Stimulated activated memory B cell treated with anti-CD40 and anti-IgM and Interleukin-4, amounts not matched to agents 10 μg/mL and 1 μg/mL and 100 μg/mL, for 72 hours (primary cell): Measurements from ENCODE around the gene SPATA13.

Source experiments
- ATAC-seq: fragments of 150-1000 bp; cut with Tn5 transposase; 2 replicates; pipeline ENCODE4 v1.10.0; 2021
- H3K27ac Mint-ChIP-seq: one replicate; pipeline ENCODE4 v1.8.0; 2022; ENCODE audit warnings: mild to moderate bottlenecking, mixed read lengths
- H3K27me3 Mint-ChIP-seq: one replicate; pipeline ENCODE4 v1.8.0; 2022; ENCODE audit warnings: mixed read lengths
- H3K36me3 Mint-ChIP-seq: one replicate; pipeline ENCODE4 v1.8.0; 2022; ENCODE audit warnings: mixed read lengths
- H3K4me1 Mint-ChIP-seq: one replicate; pipeline ENCODE4 v1.8.0; 2022; ENCODE audit warnings: mixed read lengths
- H3K4me3 Mint-ChIP-seq: one replicate; pipeline ENCODE4 v1.8.0; 2022; ENCODE audit warnings: mild to moderate bottlenecking, moderate library complexity, mixed read lengths
- H3K9me3 Mint-ChIP-seq: one replicate; pipeline ENCODE4 v1.8.0; 2022; ENCODE audit warnings: mixed read lengths

SPATA13 gene

DNA sequence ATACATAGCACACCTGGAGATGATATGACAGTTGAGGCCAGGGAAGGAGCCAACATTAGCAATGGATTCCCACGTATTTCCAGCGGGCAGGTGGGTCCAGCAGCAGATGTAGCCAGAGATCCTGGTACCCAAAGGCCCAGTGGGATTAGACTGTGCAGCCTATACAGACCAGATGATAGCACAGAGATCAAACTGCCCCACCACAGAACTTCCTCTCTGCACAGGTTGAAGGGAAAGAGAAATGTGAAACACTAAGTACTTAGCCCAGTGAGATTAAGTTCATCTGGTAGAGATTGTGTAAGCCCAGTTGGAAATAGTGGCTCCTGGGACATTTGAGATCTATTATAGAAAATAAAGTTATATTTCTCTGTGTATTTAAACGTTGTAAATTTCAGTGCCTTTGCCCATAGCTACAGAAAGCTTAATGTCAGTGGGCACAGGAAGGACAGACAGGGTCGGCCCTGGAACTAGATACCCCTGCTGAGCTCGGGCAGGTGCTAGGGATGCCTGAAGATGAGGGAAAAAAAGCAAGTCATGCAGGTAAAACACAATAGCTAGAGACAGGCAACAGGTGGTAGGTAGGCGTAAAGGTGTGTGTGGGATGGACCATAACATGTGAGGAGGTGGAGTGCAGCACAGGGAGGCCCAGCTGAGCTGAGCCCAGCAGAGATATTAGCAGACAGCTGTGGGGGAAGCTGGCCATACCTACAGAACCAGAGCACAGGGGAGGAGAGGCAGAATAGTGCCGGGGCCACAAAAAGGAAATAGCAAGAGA is 27.3 kb upstream of the SPATA13 start:
- ATAC-seq = no peak
- peaks cover 6% of the 10 kb centered on the region for H3K9me3 Mint-ChIP-seq
- peaks cover 6% of the 10 kb centered on the region for H3K36me3 Mint-ChIP-seq
- H3K27ac Mint-ChIP-seq = no peak overlapping the region
- peaks cover 30% of the 10 kb centered on the region for H3K27me3 Mint-ChIP-seq
- no peaks in the 10 kb centered on the region for H3K4me1 Mint-ChIP-seq
- H3K4me3 Mint-ChIP-seq = no peak overlapping the region

GRCh38 chr13:24134231-24134630 is 26.3 kb upstream of the SPATA13 start:
- Mint-ChIP-seq H3K27ac (no peak overlapping the region), H3K4me3 (no peak overlapping the region), H3K36me3 (peaks cover 6% of the 10 kb centered on the region), H3K9me3 (peaks cover 6% of the 10 kb centered on the region), H3K27me3 (peaks cover 26% of the 10 kb centered on the region), H3K4me1 (no peaks in the 10 kb centered on the region)
- no peak for ATAC-seq

GRCh38 chr13:24134757-24135156 is 25.8 kb upstream of the SPATA13 start:
- peaks cover 21% of the 10 kb centered on the region for H3K27me3 Mint-ChIP-seq
- no peak overlapping the region for H3K4me3 Mint-ChIP-seq
- peaks cover 6% of the 10 kb centered on the region for H3K36me3 Mint-ChIP-seq
- peaks cover 6% of the 10 kb centered on the region for H3K9me3 Mint-ChIP-seq
- no peak overlapping the region for H3K27ac Mint-ChIP-seq
- ATAC-seq = no peak
- no peaks in the 10 kb centered on the region for H3K4me1 Mint-ChIP-seq

GRCh38 chr13:24135674-24136300 is 24.7 kb upstream of the SPATA13 start:
- H3K4me1 Mint-ChIP-seq = no peaks in the 10 kb centered on the region

DNA sequence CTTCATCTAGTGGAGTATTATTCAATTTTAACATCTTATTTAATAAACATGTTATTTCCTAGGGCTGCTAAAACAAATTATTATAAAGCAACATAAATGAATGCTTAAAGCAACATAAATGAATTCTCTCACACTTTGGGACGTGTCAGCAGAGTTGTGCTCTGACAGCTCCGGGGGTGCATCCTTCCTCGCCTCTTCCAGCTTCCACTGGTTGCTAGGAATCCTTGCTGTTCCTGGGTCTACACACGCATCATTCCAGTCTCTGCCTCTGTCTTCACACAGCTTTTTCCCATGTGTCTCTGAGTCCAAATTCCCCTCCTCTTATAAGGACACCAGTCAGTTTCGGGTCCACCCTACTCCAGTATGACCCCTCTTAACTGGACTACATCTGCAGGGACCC is 21.6 kb upstream of the SPATA13 start:
- no peak overlapping the region for H3K4me3 Mint-ChIP-seq
- peaks cover 11% of the 10 kb centered on the region for H3K27me3 Mint-ChIP-seq
- no peak overlapping the region for H3K27ac Mint-ChIP-seq
- no peaks in the 10 kb centered on the region for H3K9me3 Mint-ChIP-seq
- ATAC-seq = no peak
- H3K36me3 Mint-ChIP-seq = no peaks in the 10 kb centered on the region
- H3K4me1 Mint-ChIP-seq = no peaks in the 10 kb centered on the region

More at GRCh38 chr13:24135674-24136300, 24.7 kb upstream of the SPATA13 start:
- peaks cover 6% of the 10 kb centered on the region for H3K36me3 Mint-ChIP-seq
- H3K27ac Mint-ChIP-seq = no peak overlapping the region
- peaks cover 6% of the 10 kb centered on the region for H3K9me3 Mint-ChIP-seq
- ATAC-seq = no peak
- peaks cover 13% of the 10 kb centered on the region for H3K27me3 Mint-ChIP-seq
- H3K4me3 Mint-ChIP-seq = no peak overlapping the region

GRCh38 chr13:24141333-24141910 is 19.1 kb upstream of the SPATA13 start:
- H3K36me3 Mint-ChIP-seq = no peaks in the 10 kb centered on the region
- ATAC-seq = no peak
- peaks cover 20% of the 10 kb centered on the region for H3K27me3 Mint-ChIP-seq
- no peaks in the 10 kb centered on the region for H3K9me3 Mint-ChIP-seq
- no peak overlapping the region for H3K27ac Mint-ChIP-seq
- H3K4me1 Mint-ChIP-seq = no peaks in the 10 kb centered on the region
- no peak overlapping the region for H3K4me3 Mint-ChIP-seq

GRCh38 chr13:24142453-24142852 is 18.1 kb upstream of the SPATA13 start:
- H3K27me3 Mint-ChIP-seq = peaks cover 20% of the 10 kb centered on the region
- no peak overlapping the region for H3K27ac Mint-ChIP-seq
- no peaks in the 10 kb centered on the region for H3K36me3 Mint-ChIP-seq
- no peaks in the 10 kb centered on the region for H3K4me1 Mint-ChIP-seq
- H3K9me3 Mint-ChIP-seq = no peaks in the 10 kb centered on the region
- H3K4me3 Mint-ChIP-seq = no peak overlapping the region
- no peak for ATAC-seq

GRCh38 chr13:24142886-24143285 is 17.6 kb upstream of the SPATA13 start:
- H3K4me3 Mint-ChIP-seq = no peak overlapping the region
- ATAC-seq = no peak
- H3K4me1 Mint-ChIP-seq = no peaks in the 10 kb centered on the region
- H3K27me3 Mint-ChIP-seq = peaks cover 20% of the 10 kb centered on the region
- no peak overlapping the region for H3K27ac Mint-ChIP-seq
- no peaks in the 10 kb centered on the region for H3K36me3 Mint-ChIP-seq
- no peaks in the 10 kb centered on the region for H3K9me3 Mint-ChIP-seq

- Mint-ChIP-seq H3K4me3 (no peak overlapping the region), H3K27ac (no peak overlapping the region), H3K9me3 (no peaks in the 10 kb centered on the region), H3K4me1 (no peaks in the 10 kb centered on the region), H3K36me3 (no peaks in the 10 kb centered on the region), H3K27me3 (peaks cover 41% of the 10 kb centered on the region)
- ATAC-seq = no peak
Observed at GRCh38 chr13:24145240-24145639, 15.3 kb upstream of the SPATA13 start.

DNA sequence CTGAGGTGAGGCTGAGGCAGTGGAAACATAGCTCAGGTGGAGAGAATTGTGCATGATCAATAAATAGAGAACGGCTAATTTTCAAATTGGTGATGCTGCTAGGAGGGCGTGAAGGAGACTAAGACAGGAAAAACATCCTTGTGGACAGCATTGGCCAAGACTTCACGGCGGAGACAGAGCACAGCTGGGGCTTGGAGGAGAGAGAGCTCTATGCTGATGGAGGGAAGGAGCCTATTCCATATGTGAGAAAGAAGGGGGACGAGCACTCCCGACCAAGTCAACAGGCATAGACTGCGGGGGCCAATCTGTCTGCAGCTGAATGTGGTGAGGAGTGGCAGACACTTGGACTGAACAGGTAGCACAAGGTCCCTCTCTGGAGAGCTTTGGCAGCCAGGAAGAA is 14.8 kb upstream of the SPATA13 start:
- Mint-ChIP-seq H3K4me1 (no peaks in the 10 kb centered on the region), H3K27ac (no peak overlapping the region), H3K9me3 (no peaks in the 10 kb centered on the region), H3K36me3 (no peaks in the 10 kb centered on the region), H3K4me3 (no peak overlapping the region), H3K27me3 (peaks cover 42% of the 10 kb centered on the region)
- no peak for ATAC-seq

DNA sequence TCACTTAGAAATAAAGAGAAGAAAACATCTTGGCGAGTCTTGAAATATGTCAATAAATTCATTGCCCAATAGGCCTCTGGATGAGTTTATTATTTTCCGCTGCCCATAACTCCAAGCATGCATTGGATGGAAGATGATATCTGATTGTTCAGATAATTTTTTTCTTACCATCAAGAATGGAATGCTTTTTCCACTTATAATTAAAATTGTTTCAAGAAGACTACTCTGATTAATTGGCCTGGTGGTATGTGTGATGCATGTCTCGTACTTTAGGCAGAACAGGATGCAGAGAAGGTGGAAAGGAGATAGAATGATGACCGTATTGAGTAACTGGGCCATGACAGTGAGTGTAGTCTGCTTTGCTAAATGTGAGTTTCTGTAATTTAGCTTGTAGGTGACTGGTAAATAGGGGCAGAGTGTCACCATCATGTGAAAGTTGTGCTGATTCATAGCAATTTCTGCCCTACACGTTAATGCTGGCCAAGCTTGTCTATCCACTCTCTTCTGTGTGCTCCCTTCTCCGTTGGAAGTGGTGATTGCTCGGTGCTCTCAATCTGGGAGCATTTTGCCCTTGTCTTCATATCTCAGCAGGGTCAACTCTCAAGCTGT is 13.5 kb upstream of the SPATA13 start:
- H3K4me3 Mint-ChIP-seq = no peak overlapping the region
- no peaks in the 10 kb centered on the region for H3K9me3 Mint-ChIP-seq
- H3K36me3 Mint-ChIP-seq = no peaks in the 10 kb centered on the region
- peaks cover 42% of the 10 kb centered on the region for H3K27me3 Mint-ChIP-seq
- H3K4me1 Mint-ChIP-seq = no peaks in the 10 kb centered on the region
- ATAC-seq = no peak
- no peak overlapping the region for H3K27ac Mint-ChIP-seq

GRCh38 chr13:24147570-24147963 is 13.0 kb upstream of the SPATA13 start:
- no peaks in the 10 kb centered on the region for H3K36me3 Mint-ChIP-seq
- no peaks in the 10 kb centered on the region for H3K9me3 Mint-ChIP-seq
- no peaks in the 10 kb centered on the region for H3K4me1 Mint-ChIP-seq
- ATAC-seq = no peak
- H3K27ac Mint-ChIP-seq = no peak overlapping the region
- H3K4me3 Mint-ChIP-seq = no peak overlapping the region
- H3K27me3 Mint-ChIP-seq = peaks cover 37% of the 10 kb centered on the region

DNA sequence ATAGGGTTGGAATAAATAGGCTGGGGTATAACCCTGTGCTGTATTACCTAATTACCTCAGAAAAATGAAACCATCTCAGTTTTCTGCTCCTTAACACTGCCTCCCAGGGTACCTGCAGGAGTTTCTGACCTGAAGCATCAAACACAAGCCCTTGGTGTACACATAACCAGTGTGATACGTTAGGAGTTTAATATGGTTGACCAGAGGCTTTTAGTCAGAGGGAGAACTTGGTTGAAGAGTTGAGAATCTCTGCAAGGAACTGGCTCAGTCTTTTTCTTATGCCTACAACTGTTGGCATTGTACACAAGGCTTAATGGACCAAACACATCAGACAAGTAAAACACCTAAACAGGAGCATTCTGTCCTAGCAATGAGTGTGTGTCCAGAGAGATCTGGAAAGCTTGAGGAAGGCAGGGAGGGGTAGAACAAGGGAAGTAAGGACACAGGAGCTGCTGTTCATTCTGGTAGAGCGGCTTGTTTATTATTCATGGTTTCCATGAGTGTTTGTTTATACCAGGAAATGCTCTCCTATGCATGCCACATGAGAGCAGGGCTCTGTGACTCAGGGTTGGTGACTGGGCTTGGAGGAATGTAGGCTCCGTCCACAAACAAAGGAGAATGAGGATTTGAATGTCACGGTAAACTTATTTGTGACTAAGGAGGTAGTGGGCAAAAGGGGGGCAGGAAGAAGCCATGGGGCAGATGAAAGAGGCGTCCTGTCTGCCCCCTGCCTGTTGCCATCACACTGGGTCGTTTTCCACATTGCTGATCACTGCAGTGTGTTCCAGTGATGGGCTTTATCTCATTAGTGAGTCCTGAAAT is 11.9 kb upstream of the SPATA13 start:
- no peaks in the 10 kb centered on the region for H3K9me3 Mint-ChIP-seq
- no peak for ATAC-seq

DNA sequence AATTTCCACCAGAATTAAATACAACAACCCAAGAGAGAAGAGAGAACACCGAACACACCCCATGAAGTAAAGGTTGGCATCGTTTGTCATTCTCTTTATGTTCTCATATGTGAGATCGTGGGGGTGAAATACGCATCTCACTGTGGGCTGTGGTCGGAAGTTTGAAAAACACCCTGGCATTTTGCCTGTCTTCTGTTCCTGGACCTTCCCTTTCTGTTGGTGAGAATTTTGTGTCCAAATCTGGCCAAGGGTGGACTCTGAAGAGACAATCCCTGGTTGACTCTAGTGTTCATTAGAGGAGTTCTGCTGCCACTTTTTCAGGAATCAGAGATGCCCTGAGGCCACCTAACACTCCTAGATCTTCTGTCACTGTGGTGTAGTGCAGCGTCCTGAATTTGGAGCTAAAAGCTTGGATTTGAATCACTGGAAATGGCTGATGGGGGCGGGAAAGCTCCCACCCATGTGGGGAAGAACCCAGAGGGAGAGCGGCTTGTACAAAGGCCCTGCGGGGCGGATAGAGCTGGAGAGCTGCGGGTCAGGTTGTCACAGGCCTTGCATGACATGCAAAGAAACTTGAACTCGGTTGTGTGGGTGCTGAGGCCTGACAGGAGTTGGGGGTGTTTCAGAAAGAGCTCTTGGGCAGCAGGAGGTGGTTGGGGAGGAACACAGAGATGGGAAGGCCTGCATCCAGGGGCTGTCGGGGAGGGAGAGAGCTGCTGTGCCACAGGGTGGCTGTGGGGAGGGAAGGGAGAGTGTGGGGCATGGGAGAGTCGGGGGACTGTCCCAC is 11.1 kb upstream of the SPATA13 start:
- Mint-ChIP-seq H3K27ac (no peak overlapping the region), H3K9me3 (no peaks in the 10 kb centered on the region), H3K4me3 (no peak overlapping the region), H3K27me3 (peaks cover 33% of the 10 kb centered on the region), H3K36me3 (no peaks in the 10 kb centered on the region), H3K4me1 (no peaks in the 10 kb centered on the region)
- ATAC-seq = peak; percentile 35

More for the DNA sequence above, 11.9 kb upstream of the SPATA13 start:
- Mint-ChIP-seq H3K27ac (no peak overlapping the region), H3K27me3 (peaks cover 33% of the 10 kb centered on the region), H3K4me3 (no peak overlapping the region), H3K4me1 (no peaks in the 10 kb centered on the region), H3K36me3 (no peaks in the 10 kb centered on the region)
